OCI-LY7 (cell line): ENCODE results near the gene ROBO1.

Experiments used
- CTCF ChIP-seq: fragments of 200-600 bp; sonication (generic); conservative IDR thresholded peaks from 2 replicates; pipeline ENCODE4 v1.5.1; 2014; ENCODE audit warnings: mild to moderate bottlenecking, antibody characterized with exemption, low read length, moderate library complexity, mixed read lengths
- EZH2phosphoT487 ChIP-seq: fragments of 200-600 bp; sonication (generic); IDR thresholded peaks from 2 replicates; pipeline ENCODE4 v1.6.1; 2018; ENCODE audit warnings: low read depth, borderline replicate concordance, mild to moderate bottlenecking, mixed run types, antibody characterized with exemption, low read length, moderate library complexity, mixed read lengths

GRCh38 chr3:78604341-78604740 is 1163.5 kb downstream of the ROBO1 start:
- TF ChIP-seq CTCF (no peak), EZH2phosphoT487 (no peak)
